ENCODE measurements around the gene SENP7.

- TF ChIP-seq CTCF (IDR thresholded peaks at IDR 0.05 in 4 of 5, conservative IDR thresholded peaks at IDR 0.05 in 1 of 5) = no peak
- no peak for TF ChIP-seq POLR2A (IDR thresholded peaks at IDR 0.05)
These were observed 193.5 kb downstream of the SENP7 start for GRCh38 chr3:101319531-101319930.

All from gastrocnemius medialis (tissue), 4 donors.